ENCODE measurements around the gene PBX3.

DNA sequence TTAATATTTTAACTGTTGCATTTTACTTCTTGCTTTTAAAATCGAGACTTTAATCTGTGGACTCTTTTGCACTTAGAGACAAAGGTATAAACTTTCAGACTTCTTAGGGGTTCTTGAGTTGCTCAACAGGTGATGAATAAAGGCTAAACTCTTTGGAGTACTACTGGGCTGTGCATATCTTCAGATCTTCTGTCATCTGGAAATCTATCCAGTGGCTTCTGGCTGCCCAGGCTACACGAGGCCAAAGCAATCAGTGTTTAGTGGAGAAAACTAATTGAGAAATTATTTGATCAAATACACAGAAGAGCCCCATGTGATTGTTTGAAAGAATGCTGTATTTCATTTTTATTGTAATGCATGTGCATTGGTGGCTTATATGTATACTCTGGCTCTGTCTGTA is 146.1 kb downstream of the PBX3 start:
- TF ChIP-seq, protein P1, sequence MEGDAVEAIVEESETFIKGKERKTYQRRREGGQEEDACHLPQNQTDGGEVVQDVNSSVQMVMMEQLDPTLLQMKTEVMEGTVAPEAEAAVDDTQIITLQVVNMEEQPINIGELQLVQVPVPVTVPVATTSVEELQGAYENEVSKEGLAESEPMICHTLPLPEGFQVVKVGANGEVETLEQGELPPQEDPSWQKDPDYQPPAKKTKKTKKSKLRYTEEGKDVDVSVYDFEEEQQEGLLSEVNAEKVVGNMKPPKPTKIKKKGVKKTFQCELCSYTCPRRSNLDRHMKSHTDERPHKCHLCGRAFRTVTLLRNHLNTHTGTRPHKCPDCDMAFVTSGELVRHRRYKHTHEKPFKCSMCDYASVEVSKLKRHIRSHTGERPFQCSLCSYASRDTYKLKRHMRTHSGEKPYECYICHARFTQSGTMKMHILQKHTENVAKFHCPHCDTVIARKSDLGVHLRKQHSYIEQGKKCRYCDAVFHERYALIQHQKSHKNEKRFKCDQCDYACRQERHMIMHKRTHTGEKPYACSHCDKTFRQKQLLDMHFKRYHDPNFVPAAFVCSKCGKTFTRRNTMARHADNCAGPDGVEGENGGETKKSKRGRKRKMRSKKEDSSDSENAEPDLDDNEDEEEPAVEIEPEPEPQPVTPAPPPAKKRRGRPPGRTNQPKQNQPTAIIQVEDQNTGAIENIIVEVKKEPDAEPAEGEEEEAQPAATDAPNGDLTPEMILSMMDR (IDR thresholded peaks at IDR 0.05): no peak
- no peak for TF ChIP-seq SIN3A (IDR thresholded peaks at IDR 0.05; ENCODE audit: borderline replicate concordance, insufficient read depth, low read depth, low read length)
